ENCODE results near the gene EYS. TPM values are rescaled to one million over a fixed set of nuclear protein-coding genes. Genes with fewer than 3 reads are reported as not detected.

EYS gene
- polyA plus RNA-seq, 1 experiment, result not detected

- CTCF ChIA-PET, result no interaction called here
- TF ChIP-seq CTCF (IDR thresholded peaks at IDR 0.05; ENCODE audit: insufficient read depth, low read depth, low read length), result no peak
- POLR2A ChIA-PET, result no interaction called here
- no peak for DNase-seq (ENCODE audit: low read depth)
- no peaks in the 10 kb centered on the region for H3K36me3 ChIP-seq (ENCODE audit: control insufficient read depth, insufficient read depth, low read length)
- no peaks in the 10 kb centered on the region for H3K27me3 ChIP-seq (ENCODE audit: control insufficient read depth, insufficient read depth, low read length)
- no peak overlapping the region for H3K4me3 ChIP-seq (ENCODE audit: low read depth, low read length)
Observed at GRCh38 chr6:65449926-65450325, 257.1 kb downstream of the EYS start.

- ChIA-PET CTCF (no interaction called here), POLR2A (no interaction called here)
- Histone ChIP-seq H3K36me3 (ENCODE audit: control insufficient read depth, insufficient read depth, low read length) (no peaks in the 10 kb centered on the region), H3K4me3 (ENCODE audit: low read depth, low read length) (no peak overlapping the region), H3K27me3 (ENCODE audit: control insufficient read depth, insufficient read depth, low read length) (no peaks in the 10 kb centered on the region)
- no peak for DNase-seq (ENCODE audit: low read depth)
- TF ChIP-seq CTCF (IDR thresholded peaks at IDR 0.05; ENCODE audit: insufficient read depth, low read depth, low read length), result no peak
Observed at GRCh38 chr6:65448866-65449265, 258.2 kb downstream of the EYS start.

GRCh38 chr6:65436281-65436680 lies 270.7 kb downstream of the EYS start:
- TF ChIP-seq CTCF (IDR thresholded peaks at IDR 0.05; ENCODE audit: insufficient read depth, low read depth, low read length), result no peak
- Histone ChIP-seq H3K36me3 (ENCODE audit: control insufficient read depth, insufficient read depth, low read length) (no peaks in the 10 kb centered on the region), H3K4me3 (ENCODE audit: low read depth, low read length) (no peak overlapping the region), H3K27me3 (ENCODE audit: control insufficient read depth, insufficient read depth, low read length) (no peaks in the 10 kb centered on the region)
- DNase-seq (ENCODE audit: low read depth), result no peak
- ChIA-PET POLR2A (no interaction called here), CTCF (no interaction called here)

- ChIA-PET POLR2A (no interaction called here), CTCF (no interaction called here)
- no peaks in the 10 kb centered on the region for H3K27me3 ChIP-seq (ENCODE audit: control insufficient read depth, insufficient read depth, low read length)
- H3K4me3 ChIP-seq (ENCODE audit: low read depth, low read length), result no peak overlapping the region
- no peaks in the 10 kb centered on the region for H3K36me3 ChIP-seq (ENCODE audit: control insufficient read depth, insufficient read depth, low read length)
- DNase-seq (ENCODE audit: low read depth), result no peak
- TF ChIP-seq CTCF (IDR thresholded peaks at IDR 0.05; ENCODE audit: insufficient read depth, low read depth, low read length), result no peak
Observed at GRCh38 chr6:65416621-65417020, 290.4 kb downstream of the EYS start.

GRCh38 chr6:65410309-65410708 lies 296.7 kb downstream of the EYS start:
- Histone ChIP-seq H3K36me3 (ENCODE audit: control insufficient read depth, insufficient read depth, low read length) (no peaks in the 10 kb centered on the region), H3K27me3 (ENCODE audit: control insufficient read depth, insufficient read depth, low read length) (no peaks in the 10 kb centered on the region), H3K4me3 (ENCODE audit: low read depth, low read length) (no peak overlapping the region)
- DNase-seq (ENCODE audit: low read depth), result no peak
- TF ChIP-seq CTCF (IDR thresholded peaks at IDR 0.05; ENCODE audit: insufficient read depth, low read depth, low read length), result no peak
- ChIA-PET CTCF (no interaction called here), POLR2A (no interaction called here)
